IgD-negative memory B cell (primary cell): ENCODE data around the gene ATP12A. TPM values are rescaled to one million over a fixed set of nuclear protein-coding genes. Genes with fewer than 3 reads are reported as not detected.

Source experiments
- H3K27ac Mint-ChIP-seq, 3 donors: one replicate each; pipeline ENCODE4 v1.8.0; 2020 to 2022; ENCODE audit warnings: mild to moderate bottlenecking in 3 of 3, mixed read lengths in 3 of 3, moderate library complexity in 1 of 3
- H3K27me3 Mint-ChIP-seq: one replicate; pipeline ENCODE4 v1.8.0; 2021; ENCODE audit warnings: mixed read lengths
- H3K36me3 Mint-ChIP-seq: one replicate; pipeline ENCODE4 v1.8.0; 2020; ENCODE audit warnings: mild to moderate bottlenecking, mixed read lengths
- H3K4me1 Mint-ChIP-seq, 3 donors: one replicate each; pipeline ENCODE4 v1.8.0; 2020 to 2022; ENCODE audit warnings: mixed read lengths in 3 of 3, mild to moderate bottlenecking in 1 of 3
- H3K4me3 Mint-ChIP-seq, 4 donors: one replicate each; pipeline ENCODE4 v1.8.0; 2020 to 2022; ENCODE audit warnings: mild to moderate bottlenecking in 4 of 4, mixed read lengths in 4 of 4, moderate library complexity in 3 of 4
- H3K9me3 Mint-ChIP-seq, 3 donors: one replicate each; pipeline ENCODE4 v1.8.0; 2020 to 2021; ENCODE audit warnings: mixed read lengths in 3 of 3, mild to moderate bottlenecking in 1 of 3
- polyA plus RNA-seq: library from polyadenylated mRNA; unstranded; fragments of 300-500 nt; fragmentation: Illumina TruSeq; gene quantifications from one replicate; pipeline ENCODE4 v1.2.3, GENCODE V29; 2021

The ATP12A gene
- not detected for polyA plus RNA-seq

- Mint-ChIP-seq H3K4me1 (peaks cover 13 to 20% (median 20%) of the 10 kb centered on the region in 3 donors), H3K4me3 (peak within 1 kb of the TSS in 3 of 4 donors; percentile 39 to 63 (median 58)), H3K36me3 (peaks cover 2% of the 10 kb centered on the region), H3K27me3 (peaks cover 33% of the 10 kb centered on the region), H3K9me3 (no peaks in the 10 kb centered on the region), H3K27ac (no peak within 1 kb of the TSS)
These were observed at the start of gene ATP12A for GRCh38 chr13:24680258-24680920. ATP12A (plus strand) TSS chr13:24680408; CDS start chr13:24680744, 336 bp downstream.

DNA sequence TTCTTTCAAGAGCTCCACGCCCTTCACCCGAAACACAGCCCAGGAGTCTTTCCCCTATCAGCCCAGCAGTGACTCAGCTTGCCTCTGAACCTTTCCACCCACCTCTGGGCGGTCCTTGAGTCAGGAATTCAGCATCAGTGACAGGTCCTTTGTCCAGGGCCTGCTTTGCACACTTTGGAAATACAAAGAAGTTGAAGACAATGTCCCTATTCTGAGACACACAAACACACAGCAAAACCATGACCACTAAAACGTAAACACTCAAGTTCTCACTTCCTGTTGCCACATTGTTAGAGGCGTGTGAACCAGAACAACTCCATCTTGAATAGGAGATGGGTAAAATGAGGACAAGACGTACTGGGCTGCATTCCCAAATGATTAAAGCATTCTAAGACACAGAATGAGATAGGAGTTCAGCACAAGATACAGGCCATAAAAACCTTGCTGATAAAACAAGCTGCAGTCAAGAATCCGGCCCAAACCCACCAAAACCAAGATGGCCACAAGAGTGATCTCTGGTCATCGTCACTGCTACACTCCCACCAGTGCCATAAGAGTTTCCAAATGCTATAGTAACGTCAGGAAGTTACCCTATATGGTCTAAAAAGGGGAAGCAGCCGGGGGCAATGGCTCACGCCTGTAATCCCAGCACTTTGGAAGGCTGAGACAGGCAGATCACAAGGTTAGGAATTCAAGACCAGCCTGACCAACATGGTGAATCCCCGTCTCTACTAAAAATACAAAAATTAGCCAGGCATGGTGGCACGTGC lies 49.2 kb upstream of the ATP12A start:
- Mint-ChIP-seq H3K27ac (no peak overlapping the region), H3K4me3 (no peak overlapping the region), H3K9me3 (peaks cover 0 to 4% (median 0%) of the 10 kb centered on the region in 3 donors), H3K36me3 (peaks cover 2% of the 10 kb centered on the region), H3K4me1 (peaks cover 6 to 13% (median 9%) of the 10 kb centered on the region in 3 donors), H3K27me3 (no peaks in the 10 kb centered on the region)

DNA sequence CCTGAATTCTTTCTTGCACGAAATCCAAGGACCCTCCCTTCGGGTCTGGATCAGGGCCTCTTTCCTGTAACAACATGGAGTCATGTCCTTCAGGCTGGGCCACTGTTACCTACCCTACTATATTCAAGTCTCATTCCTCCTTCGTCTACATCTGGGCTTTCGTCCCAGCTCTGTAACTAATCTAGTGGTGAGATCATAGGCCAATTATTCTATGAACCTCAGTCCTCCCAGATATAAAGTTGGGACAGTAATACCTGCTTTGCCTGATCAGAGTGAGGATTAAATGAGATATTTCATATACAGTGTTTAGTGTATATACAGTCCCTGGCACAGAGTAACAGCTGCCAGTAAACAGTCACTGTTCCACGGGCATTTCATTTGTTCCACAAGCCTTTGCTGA lies 48.3 kb upstream of the ATP12A start:
- H3K36me3 Mint-ChIP-seq: peaks cover 2% of the 10 kb centered on the region
- peak overlapping the region in 1 of 4 donors; percentile 9 for H3K4me3 Mint-ChIP-seq
- no peaks in the 10 kb centered on the region for H3K27me3 Mint-ChIP-seq
- H3K4me1 Mint-ChIP-seq: peaks cover 2 to 6% (median 4%) of the 10 kb centered on the region in 3 donors
- peaks cover 0 to 4% (median 0%) of the 10 kb centered on the region in 3 donors for H3K9me3 Mint-ChIP-seq
- no peak overlapping the region for H3K27ac Mint-ChIP-seq

- peaks cover 2% of the 10 kb centered on the region for H3K36me3 Mint-ChIP-seq
- no peak overlapping the region for H3K4me3 Mint-ChIP-seq
These were observed 47.7 kb upstream of the ATP12A start for GRCh38 chr13:24632382-24633121.

GRCh38 chr13:24636776-24637175 lies 43.4 kb upstream of the ATP12A start:
- peaks cover 5% of the 10 kb centered on the region for H3K36me3 Mint-ChIP-seq
- no peak overlapping the region for H3K27ac Mint-ChIP-seq
- no peaks in the 10 kb centered on the region for H3K9me3 Mint-ChIP-seq
- no peak overlapping the region for H3K4me3 Mint-ChIP-seq
- no peaks in the 10 kb centered on the region for H3K4me1 Mint-ChIP-seq
- peaks cover 2% of the 10 kb centered on the region for H3K27me3 Mint-ChIP-seq

More at GRCh38 chr13:24632382-24633121, 47.7 kb upstream of the ATP12A start:
- H3K9me3 Mint-ChIP-seq: peaks cover 0 to 4% (median 0%) of the 10 kb centered on the region in 3 donors
- no peaks in the 10 kb centered on the region for H3K27me3 Mint-ChIP-seq
- H3K27ac Mint-ChIP-seq: no peak overlapping the region
- H3K4me1 Mint-ChIP-seq: peaks cover 2 to 6% (median 4%) of the 10 kb centered on the region in 3 donors

DNA sequence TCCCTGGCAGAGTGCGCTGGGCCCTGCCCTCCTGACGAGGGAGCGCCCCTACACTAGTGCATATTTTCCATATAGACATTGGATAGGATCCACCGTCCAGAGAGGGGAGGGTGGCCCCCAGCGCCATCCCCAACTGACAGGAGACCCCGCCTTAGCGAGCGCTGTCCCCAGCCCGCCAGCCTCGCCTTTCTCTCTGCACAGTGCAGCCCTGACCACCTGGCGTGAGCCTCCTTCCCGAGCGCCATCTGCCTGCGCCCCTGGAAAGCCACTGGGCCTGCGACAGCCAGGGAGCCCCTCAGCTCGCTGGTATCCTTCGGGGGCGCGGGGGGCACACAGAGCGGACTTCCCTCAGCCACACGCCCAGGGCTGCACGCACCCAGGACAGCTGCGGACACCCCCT lies 42.1 kb upstream of the ATP12A start:
- peaks cover 2% of the 10 kb centered on the region for H3K27me3 Mint-ChIP-seq
- H3K36me3 Mint-ChIP-seq: peaks cover 5% of the 10 kb centered on the region
- H3K4me3 Mint-ChIP-seq: no peak overlapping the region
- H3K27ac Mint-ChIP-seq: no peak overlapping the region
- no peaks in the 10 kb centered on the region for H3K9me3 Mint-ChIP-seq
- H3K4me1 Mint-ChIP-seq: no peaks in the 10 kb centered on the region

- Mint-ChIP-seq H3K27ac (no peak overlapping the region), H3K36me3 (peaks cover 3% of the 10 kb centered on the region), H3K4me3 (no peak overlapping the region), H3K27me3 (peaks cover 3% of the 10 kb centered on the region), H3K4me1 (no peaks in the 10 kb centered on the region), H3K9me3 (no peaks in the 10 kb centered on the region)
These were observed 39.5 kb upstream of the ATP12A start for GRCh38 chr13:24640752-24641151.

- H3K9me3 Mint-ChIP-seq: no peaks in the 10 kb centered on the region
- H3K27ac Mint-ChIP-seq: no peak overlapping the region
- H3K4me1 Mint-ChIP-seq: no peaks in the 10 kb centered on the region
- no peak overlapping the region for H3K4me3 Mint-ChIP-seq
- H3K27me3 Mint-ChIP-seq: peaks cover 6% of the 10 kb centered on the region
- peaks cover 3% of the 10 kb centered on the region for H3K36me3 Mint-ChIP-seq
These were observed 38.0 kb upstream of the ATP12A start for GRCh38 chr13:24642219-24642618.

- Mint-ChIP-seq H3K4me1 (peaks cover 0 to 2% (median 0%) of the 10 kb centered on the region in 3 donors), H3K27me3 (peaks cover 6% of the 10 kb centered on the region), H3K27ac (no peak overlapping the region), H3K4me3 (no peak overlapping the region), H3K9me3 (no peaks in the 10 kb centered on the region), H3K36me3 (peaks cover 3% of the 10 kb centered on the region)
These were observed 36.2 kb upstream of the ATP12A start for GRCh38 chr13:24644036-24644435.

- H3K4me3 Mint-ChIP-seq: no peak overlapping the region
- peak overlapping the region in 1 of 3 donors; percentile 71 for H3K27ac Mint-ChIP-seq
- H3K27me3 Mint-ChIP-seq: peaks cover 7% of the 10 kb centered on the region
- peaks cover 0 to 2% (median 0%) of the 10 kb centered on the region in 3 donors for H3K4me1 Mint-ChIP-seq
- H3K36me3 Mint-ChIP-seq: no peaks in the 10 kb centered on the region
- no peaks in the 10 kb centered on the region for H3K9me3 Mint-ChIP-seq
These were observed 31.9 kb upstream of the ATP12A start for GRCh38 chr13:24648271-24648670.

DNA sequence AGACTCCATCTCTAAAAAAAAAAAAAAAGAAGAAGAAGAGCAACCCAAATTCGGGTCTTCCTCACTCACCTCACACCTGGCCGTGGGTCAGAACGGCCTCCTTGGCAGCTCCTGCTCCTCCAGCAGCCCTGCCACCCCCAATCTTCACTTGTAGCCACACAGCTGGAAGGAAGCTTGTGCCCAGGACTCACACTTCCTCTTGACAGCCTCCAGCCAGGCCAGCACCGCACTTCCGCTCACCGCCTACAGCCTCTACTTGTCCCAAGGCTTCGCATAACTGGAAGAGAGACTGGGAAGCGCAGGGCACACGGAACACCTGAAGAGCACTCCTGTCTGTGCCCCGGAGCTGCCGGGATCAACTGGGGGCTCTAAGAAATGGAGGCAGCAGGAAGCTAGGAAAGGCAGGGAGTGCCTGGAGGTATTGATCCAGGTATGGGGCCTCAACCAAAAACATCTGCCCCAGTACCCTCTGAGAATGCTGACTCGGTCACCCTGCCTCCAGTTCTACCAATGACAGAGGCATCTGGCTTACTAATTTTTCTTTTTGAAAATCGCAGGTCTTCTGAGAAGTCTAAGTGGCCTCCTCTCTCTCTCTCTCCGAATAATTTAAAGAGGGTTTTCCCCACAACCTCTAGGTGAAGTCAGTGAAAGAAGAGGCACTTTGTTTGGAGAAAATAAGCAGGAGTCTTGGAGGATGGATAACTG lies 31.1 kb upstream of the ATP12A start:
- H3K4me1 Mint-ChIP-seq: peaks cover 0 to 2% (median 0%) of the 10 kb centered on the region in 3 donors
- H3K36me3 Mint-ChIP-seq: no peaks in the 10 kb centered on the region
- H3K27ac Mint-ChIP-seq: no peak overlapping the region
- H3K27me3 Mint-ChIP-seq: peaks cover 7% of the 10 kb centered on the region
- H3K4me3 Mint-ChIP-seq: no peak overlapping the region
- H3K9me3 Mint-ChIP-seq: no peaks in the 10 kb centered on the region

DNA sequence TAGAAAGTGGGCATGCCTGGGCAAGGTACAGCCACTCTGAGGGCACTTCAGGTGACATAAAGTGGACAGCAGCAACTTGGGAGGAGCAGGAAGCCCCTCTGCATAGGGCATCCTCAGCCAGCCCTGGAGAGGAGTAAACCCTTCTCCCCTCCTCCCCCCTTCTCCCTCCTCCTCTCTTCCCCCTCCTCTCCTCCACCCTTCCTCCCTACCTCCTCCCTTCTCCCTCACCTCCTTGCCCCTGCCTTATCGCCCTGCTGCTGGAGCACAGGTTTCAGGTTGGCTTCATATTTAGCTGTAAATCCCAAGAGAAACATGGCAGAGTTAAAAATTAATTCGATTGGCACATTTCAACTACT lies 30.5 kb upstream of the ATP12A start:
- Mint-ChIP-seq H3K27me3 (peaks cover 7% of the 10 kb centered on the region), H3K4me3 (no peak overlapping the region)

DNA sequence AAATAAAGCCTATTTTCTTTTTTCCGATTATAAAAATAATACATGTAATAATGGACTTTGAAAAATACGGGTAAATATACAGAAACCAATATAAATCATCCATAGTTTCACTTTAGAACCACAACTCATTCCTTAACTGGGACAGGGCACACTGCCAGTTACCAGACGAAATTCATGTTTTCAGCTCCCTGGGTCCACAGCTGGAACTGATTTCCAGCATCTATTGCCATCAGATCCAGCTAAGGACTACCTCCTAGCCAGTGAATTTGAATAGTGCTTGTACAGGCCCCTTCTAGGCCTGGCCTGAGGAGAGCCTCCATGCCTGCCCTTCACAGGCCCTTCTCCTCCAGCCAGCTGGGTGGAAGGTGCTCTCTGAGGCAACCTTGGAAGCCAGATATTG lies 30.0 kb upstream of the ATP12A start:
- Mint-ChIP-seq H3K27ac (no peak overlapping the region), H3K4me3 (no peak overlapping the region), H3K27me3 (peaks cover 7% of the 10 kb centered on the region), H3K9me3 (no peaks in the 10 kb centered on the region), H3K4me1 (peaks cover 0 to 2% (median 0%) of the 10 kb centered on the region in 3 donors), H3K36me3 (no peaks in the 10 kb centered on the region)

More for the DNA sequence above, 30.5 kb upstream of the ATP12A start:
- no peak overlapping the region for H3K27ac Mint-ChIP-seq
- no peaks in the 10 kb centered on the region for H3K36me3 Mint-ChIP-seq
- peaks cover 0 to 2% (median 0%) of the 10 kb centered on the region in 3 donors for H3K4me1 Mint-ChIP-seq
- H3K9me3 Mint-ChIP-seq: no peaks in the 10 kb centered on the region

- H3K36me3 Mint-ChIP-seq: peaks cover 4% of the 10 kb centered on the region
- no peak overlapping the region for H3K4me3 Mint-ChIP-seq
- H3K27me3 Mint-ChIP-seq: peaks cover 3% of the 10 kb centered on the region
These were observed 28.4 kb upstream of the ATP12A start for GRCh38 chr13:24651718-24652345.

More at GRCh38 chr13:24651718-24652345, 28.4 kb upstream of the ATP12A start:
- H3K27ac Mint-ChIP-seq: no peak overlapping the region
- peaks cover 0 to 2% (median 0%) of the 10 kb centered on the region in 3 donors for H3K4me1 Mint-ChIP-seq
- H3K9me3 Mint-ChIP-seq: peaks cover 0 to 2% (median 0%) of the 10 kb centered on the region in 3 donors
